ENCODE results near the gene CNTROB.

Gene CNTROB

DNA sequence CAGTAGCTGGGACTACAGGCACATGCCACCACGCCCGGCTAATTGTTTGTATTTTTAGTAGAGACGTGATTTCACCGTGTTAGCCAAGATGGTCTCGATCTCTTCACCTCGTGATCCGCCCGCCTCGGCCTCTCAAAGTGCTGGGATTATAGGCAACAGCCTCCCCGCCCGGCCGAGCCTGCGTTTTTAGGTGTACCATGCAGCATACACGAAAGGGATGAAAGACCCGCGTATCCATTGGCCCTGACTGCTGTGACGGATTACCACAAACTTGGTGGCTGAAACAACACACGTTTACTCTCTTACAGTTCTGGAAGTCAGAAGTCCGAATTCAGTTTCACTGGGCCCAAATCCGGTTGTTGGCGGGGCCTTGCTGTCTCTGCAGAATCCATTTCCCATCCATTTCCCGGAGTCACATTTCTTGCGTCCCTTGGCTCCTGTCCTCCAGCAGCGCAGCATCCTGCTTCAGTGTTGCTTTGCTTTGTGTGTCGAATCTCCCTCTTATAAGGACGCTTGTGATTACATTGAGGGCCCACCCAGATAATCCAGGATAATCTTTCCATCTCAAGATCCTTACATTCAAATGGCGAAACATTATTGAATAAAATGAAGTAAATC, 62.1 kb downstream of the CNTROB start:
- Histone ChIP-seq H3K27ac (ENCODE audit: low read depth, low read length) (no peak overlapping the region), H3K9me3 (ENCODE audit: control insufficient read depth in 5 of 5, low read length in 5 of 5) (no peaks in the 10 kb centered on the region), H3K27me3 (ENCODE audit: control insufficient read depth in 5 of 5, insufficient read depth in 4 of 5, low read length in 5 of 5) (peaks cover 0 to 5% (median 2%) of the 10 kb centered on the region in 5 donors), H3K4me3 (ENCODE audit: low read depth in 1 of 5, low read length in 5 of 5) (no peak overlapping the region), H3K36me3 (ENCODE audit: control insufficient read depth in 5 of 5, insufficient read depth in 5 of 5, low read length in 5 of 5) (no peaks in the 10 kb centered on the region), H3K9ac (ENCODE audit: low read length in 5 of 5) (no peak overlapping the region), H3K4me1 (ENCODE audit: control insufficient read depth in 5 of 5, insufficient read depth in 5 of 5, low read length in 5 of 5) (peaks cover 0 to 15% (median 10%) of the 10 kb centered on the region in 5 donors)

DNA sequence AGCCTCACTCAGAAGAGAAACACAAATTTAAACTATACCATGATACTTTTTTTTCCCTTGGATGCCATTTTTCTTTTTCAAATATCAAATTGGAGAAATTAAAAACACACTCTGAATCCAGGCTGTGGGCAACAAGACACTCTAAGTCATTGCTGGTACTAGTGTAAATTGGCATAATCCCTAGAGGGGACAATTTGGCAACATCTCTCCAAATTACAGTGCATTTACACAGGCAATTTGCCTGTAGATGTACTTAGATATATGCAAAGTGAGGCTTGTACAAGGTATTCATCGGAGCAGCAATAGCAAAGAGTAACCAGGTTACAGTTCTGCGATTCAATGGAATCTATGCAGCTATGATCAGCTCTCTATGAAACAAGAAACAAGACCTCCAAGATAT, 63.7 kb downstream of the CNTROB start:
- Histone ChIP-seq H3K9me3 (ENCODE audit: control insufficient read depth in 5 of 5, low read length in 5 of 5) (no peaks in the 10 kb centered on the region), H3K36me3 (ENCODE audit: control insufficient read depth in 5 of 5, insufficient read depth in 5 of 5, low read length in 5 of 5) (no peaks in the 10 kb centered on the region), H3K27me3 (ENCODE audit: control insufficient read depth in 5 of 5, insufficient read depth in 4 of 5, low read length in 5 of 5) (peaks cover 0 to 5% (median 3%) of the 10 kb centered on the region in 5 donors), H3K4me3 (ENCODE audit: low read depth in 1 of 5, low read length in 5 of 5) (no peak overlapping the region), H3K27ac (ENCODE audit: low read depth, low read length) (no peak overlapping the region), H3K9ac (ENCODE audit: low read length in 5 of 5) (no peak overlapping the region), H3K4me1 (ENCODE audit: control insufficient read depth in 5 of 5, insufficient read depth in 5 of 5, low read length in 5 of 5) (peaks cover 0 to 5% (median 4%) of the 10 kb centered on the region in 5 donors)

DNA sequence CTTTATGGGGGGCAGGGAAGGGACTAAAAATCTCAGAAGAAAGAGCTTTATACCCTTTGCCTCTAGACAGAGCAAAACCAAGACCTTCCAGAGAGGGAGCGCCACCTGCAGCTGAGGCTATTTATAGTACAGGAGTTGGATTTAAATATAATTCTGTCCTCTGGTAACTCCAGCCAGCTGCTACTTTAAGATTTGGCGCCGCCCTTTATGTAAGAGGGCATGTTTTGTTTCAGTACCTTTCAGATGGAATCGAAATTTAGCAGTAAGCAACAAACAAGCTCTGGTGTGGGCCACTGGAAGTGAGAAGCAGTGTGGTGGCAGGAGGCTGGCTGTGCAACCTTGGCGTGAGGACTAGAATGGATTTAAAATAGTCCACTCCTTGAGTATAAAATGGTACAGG, 65.2 kb downstream of the CNTROB start:
- Histone ChIP-seq H3K9me3 (ENCODE audit: control insufficient read depth in 5 of 5, low read length in 5 of 5) (no peaks in the 10 kb centered on the region), H3K27me3 (ENCODE audit: control insufficient read depth in 5 of 5, insufficient read depth in 4 of 5, low read length in 5 of 5) (peaks cover 4 to 15% (median 8%) of the 10 kb centered on the region in 5 donors), H3K4me3 (ENCODE audit: low read depth in 1 of 5, low read length in 5 of 5) (no peak overlapping the region), H3K4me1 (ENCODE audit: control insufficient read depth in 5 of 5, insufficient read depth in 5 of 5, low read length in 5 of 5) (peaks cover 0 to 9% (median 4%) of the 10 kb centered on the region in 5 donors), H3K9ac (ENCODE audit: low read length in 5 of 5) (no peak overlapping the region), H3K36me3 (ENCODE audit: control insufficient read depth in 5 of 5, insufficient read depth in 5 of 5, low read length in 5 of 5) (no peaks in the 10 kb centered on the region), H3K27ac (ENCODE audit: low read depth, low read length) (no peak overlapping the region)
